ENCODE results near the gene UGGT1.

UGGT1 gene

DNA sequence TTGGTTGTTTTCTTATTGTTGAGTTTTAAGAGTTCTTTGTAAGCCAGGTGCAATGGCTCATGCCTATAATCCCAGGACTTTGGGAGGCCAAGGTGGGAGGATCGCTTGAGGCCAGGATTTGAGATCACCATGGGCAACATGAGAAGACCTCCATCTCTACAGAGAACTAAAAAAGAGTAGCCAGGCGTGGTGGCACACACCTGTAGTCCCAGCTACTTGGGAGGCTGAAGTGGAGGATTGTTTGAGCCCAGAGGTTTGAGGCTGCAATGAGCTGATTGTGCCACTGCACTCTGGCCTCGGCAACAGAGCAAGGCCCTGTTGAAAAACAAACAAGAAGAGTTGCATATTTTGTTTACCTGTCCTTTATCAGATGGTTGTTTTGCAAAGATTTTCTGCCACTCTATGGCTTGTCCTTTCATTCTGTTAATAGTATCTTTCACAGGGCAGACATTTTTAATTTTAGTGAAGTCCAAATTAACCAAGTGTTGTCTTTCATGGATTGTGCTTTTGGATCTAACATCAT is 46.2 kb downstream of the UGGT1 start:
- H3K9ac ChIP-seq (ENCODE audit: low read length), result no peak overlapping the region
- peaks cover 5% of the 10 kb centered on the region for H3K36me3 ChIP-seq (ENCODE audit: control insufficient read depth, insufficient read depth, low read length)
- H3K27me3 ChIP-seq (ENCODE audit: control insufficient read depth, insufficient read depth, low read length), result no peaks in the 10 kb centered on the region
- H3K9me3 ChIP-seq (ENCODE audit: control insufficient read depth, low read length), result no peaks in the 10 kb centered on the region
- H3K4me1 ChIP-seq (ENCODE audit: control insufficient read depth, insufficient read depth, low read length), result no peaks in the 10 kb centered on the region
- H3K4me3 ChIP-seq (ENCODE audit: low read length), result no peak overlapping the region

DNA sequence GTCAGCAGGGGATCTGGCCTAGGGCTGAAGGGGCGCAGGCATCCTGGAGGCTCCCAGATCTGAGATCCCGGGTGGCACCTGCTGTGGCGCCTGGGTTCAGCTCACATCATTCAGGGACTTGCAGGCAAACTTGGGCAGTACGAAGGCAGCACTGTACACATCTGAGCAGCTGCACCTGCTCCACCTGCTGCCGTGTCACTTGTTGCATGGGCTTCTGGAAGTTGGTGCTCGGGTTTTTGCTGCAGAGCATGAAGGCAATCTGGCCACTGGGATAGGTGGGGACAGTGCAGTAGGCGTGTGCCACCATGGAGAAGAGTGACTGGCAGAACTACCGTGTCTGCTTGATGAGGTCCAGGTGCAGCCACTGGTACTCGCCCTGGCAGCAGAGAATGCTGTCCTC is 48.6 kb downstream of the UGGT1 start:
- Histone ChIP-seq H3K9ac (ENCODE audit: low read length) (no peak overlapping the region), H3K4me1 (ENCODE audit: control insufficient read depth, insufficient read depth, low read length) (no peaks in the 10 kb centered on the region), H3K4me3 (ENCODE audit: low read length) (no peak overlapping the region), H3K27me3 (ENCODE audit: control insufficient read depth, insufficient read depth, low read length) (no peaks in the 10 kb centered on the region), H3K9me3 (ENCODE audit: control insufficient read depth, low read length) (no peaks in the 10 kb centered on the region), H3K36me3 (ENCODE audit: control insufficient read depth, insufficient read depth, low read length) (peaks cover 5% of the 10 kb centered on the region)

DNA sequence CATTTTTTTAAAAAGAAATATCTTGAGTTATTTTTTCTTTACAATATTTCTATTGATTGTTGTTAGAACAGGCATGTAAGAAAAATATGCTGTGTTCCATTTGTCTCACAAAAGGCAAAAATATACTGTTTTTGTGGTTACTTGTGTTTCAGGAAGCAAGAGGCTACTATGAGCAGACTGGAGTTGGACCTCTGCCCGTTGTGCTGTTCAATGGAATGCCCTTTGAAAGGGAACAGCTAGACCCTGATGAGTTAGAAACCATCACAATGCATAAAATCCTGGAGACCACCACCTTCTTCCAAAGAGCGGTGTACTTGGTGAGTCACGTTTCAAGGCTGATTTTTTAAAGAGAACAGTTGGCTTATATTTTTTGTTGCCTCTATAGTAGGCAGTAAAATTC is 54.7 kb downstream of the UGGT1 start:
- no peaks in the 10 kb centered on the region for H3K36me3 ChIP-seq (ENCODE audit: control insufficient read depth, insufficient read depth, low read length)
- H3K9me3 ChIP-seq (ENCODE audit: control insufficient read depth, low read length), result no peaks in the 10 kb centered on the region
- H3K4me3 ChIP-seq (ENCODE audit: low read length), result no peak overlapping the region
- no peaks in the 10 kb centered on the region for H3K4me1 ChIP-seq (ENCODE audit: control insufficient read depth, insufficient read depth, low read length)
- no peaks in the 10 kb centered on the region for H3K27me3 ChIP-seq (ENCODE audit: control insufficient read depth, insufficient read depth, low read length)
- no peak overlapping the region for H3K9ac ChIP-seq (ENCODE audit: low read length)

DNA sequence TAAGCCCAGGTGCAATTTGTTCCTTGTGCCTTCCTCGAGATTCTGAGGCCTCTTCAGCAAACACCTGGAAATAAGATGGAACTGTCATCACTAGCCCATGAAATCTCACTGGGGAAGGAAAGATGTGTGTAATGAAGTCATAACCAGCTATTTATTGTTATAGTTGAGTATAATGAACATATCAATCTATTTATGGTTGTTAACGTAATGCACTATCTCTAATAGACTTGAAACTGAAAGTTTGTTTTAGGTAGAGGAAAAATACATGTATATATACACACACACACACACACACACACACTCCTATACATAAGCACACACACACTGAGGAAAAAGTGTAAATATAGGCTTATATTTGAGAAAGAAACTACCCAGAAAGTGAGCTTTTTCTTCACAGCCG is 62.8 kb downstream of the UGGT1 start:
- no peak overlapping the region for H3K4me3 ChIP-seq (ENCODE audit: low read length)
- H3K4me1 ChIP-seq (ENCODE audit: control insufficient read depth, insufficient read depth, low read length), result no peaks in the 10 kb centered on the region
- no peak overlapping the region for H3K9ac ChIP-seq (ENCODE audit: low read length)
- H3K36me3 ChIP-seq (ENCODE audit: control insufficient read depth, insufficient read depth, low read length), result no peaks in the 10 kb centered on the region
- H3K9me3 ChIP-seq (ENCODE audit: control insufficient read depth, low read length), result no peaks in the 10 kb centered on the region
- H3K27me3 ChIP-seq (ENCODE audit: control insufficient read depth, insufficient read depth, low read length), result no peaks in the 10 kb centered on the region

DNA sequence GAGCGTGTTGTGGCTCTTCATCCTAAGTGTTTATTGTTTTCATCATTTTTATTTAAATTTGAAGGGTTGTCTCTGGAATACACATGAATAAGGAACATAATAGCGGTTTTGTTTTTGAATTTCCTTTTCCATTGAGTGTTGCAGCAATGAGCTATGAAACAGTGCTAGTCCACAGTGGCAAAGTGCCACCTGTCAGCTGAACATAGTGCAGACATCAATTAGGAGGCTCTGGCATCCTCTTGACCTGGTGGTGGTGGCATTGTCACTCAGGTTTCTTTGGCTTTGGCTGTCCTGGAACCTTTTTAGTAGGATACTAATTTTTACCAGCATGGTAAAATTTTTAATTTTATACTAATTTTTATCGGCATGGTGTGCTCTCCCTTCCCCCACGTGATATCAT is 63.2 kb downstream of the UGGT1 start:
- Histone ChIP-seq H3K36me3 (ENCODE audit: control insufficient read depth, insufficient read depth, low read length) (no peaks in the 10 kb centered on the region), H3K4me3 (ENCODE audit: low read length) (no peak overlapping the region), H3K9me3 (ENCODE audit: control insufficient read depth, low read length) (no peaks in the 10 kb centered on the region), H3K27me3 (ENCODE audit: control insufficient read depth, insufficient read depth, low read length) (no peaks in the 10 kb centered on the region), H3K4me1 (ENCODE audit: control insufficient read depth, insufficient read depth, low read length) (no peaks in the 10 kb centered on the region), H3K9ac (ENCODE audit: low read length) (no peak overlapping the region)

DNA sequence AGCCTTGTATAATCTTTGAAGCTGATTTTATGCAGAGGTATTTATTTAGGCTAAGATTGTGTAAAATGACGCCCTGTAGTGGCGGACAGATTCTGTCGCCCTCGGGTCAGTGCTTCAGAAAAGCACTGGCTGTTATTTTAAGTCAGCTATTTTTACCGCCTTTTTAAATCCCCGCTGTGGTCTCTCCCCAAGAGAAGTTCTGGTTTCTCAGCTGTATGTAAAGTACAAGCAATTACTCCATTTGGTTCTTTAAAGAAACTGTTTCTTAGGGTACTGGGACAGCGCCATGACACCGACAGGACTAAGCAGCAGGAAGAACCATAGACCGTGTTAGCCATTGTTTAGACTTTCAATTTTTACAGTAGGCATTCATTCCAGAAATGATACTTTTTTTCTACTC is 65.0 kb downstream of the UGGT1 start:
- Histone ChIP-seq H3K36me3 (ENCODE audit: control insufficient read depth, insufficient read depth, low read length) (peaks cover 7% of the 10 kb centered on the region), H3K9me3 (ENCODE audit: control insufficient read depth, low read length) (no peaks in the 10 kb centered on the region), H3K9ac (ENCODE audit: low read length) (no peak overlapping the region), H3K27me3 (ENCODE audit: control insufficient read depth, insufficient read depth, low read length) (no peaks in the 10 kb centered on the region), H3K4me3 (ENCODE audit: low read length) (no peak overlapping the region), H3K4me1 (ENCODE audit: control insufficient read depth, insufficient read depth, low read length) (no peaks in the 10 kb centered on the region)

DNA sequence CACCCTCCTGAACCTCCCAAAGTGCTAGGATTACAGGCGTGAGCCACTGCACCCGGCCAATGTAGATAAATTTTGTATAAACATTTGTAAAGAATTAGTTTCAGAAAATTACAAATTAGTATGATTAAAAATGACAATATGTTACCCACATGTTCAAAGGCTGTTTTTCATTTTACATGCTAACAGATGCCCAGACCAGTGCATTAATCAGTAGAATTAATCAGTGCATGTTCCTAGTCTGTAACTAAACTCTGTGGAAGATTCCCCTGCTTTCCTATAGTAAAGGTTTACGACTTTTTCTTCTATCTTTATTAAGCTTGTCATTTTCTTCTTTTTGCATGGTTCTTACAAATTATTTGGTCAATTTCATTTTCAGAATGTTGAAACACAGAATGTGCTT is 65.8 kb downstream of the UGGT1 start:
- Histone ChIP-seq H3K27me3 (ENCODE audit: control insufficient read depth, insufficient read depth, low read length) (no peaks in the 10 kb centered on the region), H3K9me3 (ENCODE audit: control insufficient read depth, low read length) (no peaks in the 10 kb centered on the region), H3K4me3 (ENCODE audit: low read length) (no peak overlapping the region), H3K4me1 (ENCODE audit: control insufficient read depth, insufficient read depth, low read length) (no peaks in the 10 kb centered on the region), H3K9ac (ENCODE audit: low read length) (no peak overlapping the region), H3K36me3 (ENCODE audit: control insufficient read depth, insufficient read depth, low read length) (peaks cover 7% of the 10 kb centered on the region)

DNA sequence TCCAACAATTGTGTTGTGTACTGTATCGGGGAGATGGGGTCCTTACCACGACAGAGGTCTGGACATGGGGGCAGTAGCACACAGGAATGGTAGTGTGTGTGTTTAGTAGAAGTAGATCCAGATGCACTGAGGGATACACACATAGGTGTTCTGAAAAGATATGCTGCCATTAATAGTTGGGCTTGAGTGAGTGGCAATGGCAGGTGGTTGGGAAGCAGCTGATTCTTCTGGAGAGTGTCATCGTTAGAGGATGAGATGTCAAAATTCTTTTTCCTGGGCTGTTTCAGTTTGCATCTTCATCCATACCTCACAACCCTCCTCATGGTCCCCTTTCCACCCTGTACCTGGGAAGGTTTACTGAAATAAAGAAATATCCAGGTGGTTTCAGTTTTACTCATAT is 66.6 kb downstream of the UGGT1 start:
- Histone ChIP-seq H3K27me3 (ENCODE audit: control insufficient read depth, insufficient read depth, low read length) (no peaks in the 10 kb centered on the region), H3K4me3 (ENCODE audit: low read length) (no peak overlapping the region), H3K9ac (ENCODE audit: low read length) (no peak overlapping the region), H3K4me1 (ENCODE audit: control insufficient read depth, insufficient read depth, low read length) (no peaks in the 10 kb centered on the region), H3K9me3 (ENCODE audit: control insufficient read depth, low read length) (no peaks in the 10 kb centered on the region), H3K36me3 (ENCODE audit: control insufficient read depth, insufficient read depth, low read length) (peaks cover 7% of the 10 kb centered on the region)

DNA sequence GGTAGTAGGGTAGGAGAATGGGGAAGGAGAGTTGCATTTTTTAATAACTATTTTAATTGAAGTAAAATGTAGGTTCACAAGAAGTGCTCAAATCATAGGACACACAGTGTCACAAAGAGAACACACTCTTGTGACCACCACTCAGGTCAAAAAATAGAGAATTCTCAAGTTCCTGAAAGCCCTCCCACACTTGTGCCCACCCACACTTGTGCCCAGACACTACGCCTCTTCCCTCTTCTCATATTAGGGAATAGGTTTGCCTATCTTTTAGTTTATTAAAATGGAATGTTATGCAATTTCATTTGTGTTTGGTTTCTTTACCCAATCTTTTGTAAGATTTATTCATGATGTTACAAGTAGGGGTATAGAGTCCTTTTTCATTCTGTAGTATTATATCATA is 67.2 kb downstream of the UGGT1 start:
- Histone ChIP-seq H3K27me3 (ENCODE audit: control insufficient read depth, insufficient read depth, low read length) (no peaks in the 10 kb centered on the region), H3K9ac (ENCODE audit: low read length) (no peak overlapping the region), H3K9me3 (ENCODE audit: control insufficient read depth, low read length) (no peaks in the 10 kb centered on the region), H3K4me1 (ENCODE audit: control insufficient read depth, insufficient read depth, low read length) (no peaks in the 10 kb centered on the region), H3K36me3 (ENCODE audit: control insufficient read depth, insufficient read depth, low read length) (peaks cover 7% of the 10 kb centered on the region), H3K4me3 (ENCODE audit: low read length) (no peak overlapping the region)

DNA sequence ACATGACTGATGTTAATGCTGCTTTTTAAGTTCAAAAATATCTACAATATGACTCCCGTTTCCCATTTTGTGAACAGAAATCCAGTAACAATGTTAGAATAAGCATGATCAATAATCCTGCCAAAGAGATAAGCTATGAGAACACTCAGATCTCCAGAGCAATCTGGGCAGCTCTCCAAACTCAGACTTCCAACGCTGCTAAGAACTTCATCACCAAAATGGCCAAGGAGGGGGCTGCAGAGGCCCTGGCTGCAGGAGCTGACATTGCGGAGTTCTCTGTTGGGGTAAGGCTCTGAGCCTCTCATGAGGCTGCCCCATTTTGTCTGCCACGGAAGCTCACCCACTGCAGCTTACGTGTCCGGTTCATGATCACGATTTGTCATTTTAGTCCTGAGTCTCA is 68.4 kb downstream of the UGGT1 start:
- peaks cover 7% of the 10 kb centered on the region for H3K36me3 ChIP-seq (ENCODE audit: control insufficient read depth, insufficient read depth, low read length)
- H3K4me3 ChIP-seq (ENCODE audit: low read length), result no peak overlapping the region

DNA sequence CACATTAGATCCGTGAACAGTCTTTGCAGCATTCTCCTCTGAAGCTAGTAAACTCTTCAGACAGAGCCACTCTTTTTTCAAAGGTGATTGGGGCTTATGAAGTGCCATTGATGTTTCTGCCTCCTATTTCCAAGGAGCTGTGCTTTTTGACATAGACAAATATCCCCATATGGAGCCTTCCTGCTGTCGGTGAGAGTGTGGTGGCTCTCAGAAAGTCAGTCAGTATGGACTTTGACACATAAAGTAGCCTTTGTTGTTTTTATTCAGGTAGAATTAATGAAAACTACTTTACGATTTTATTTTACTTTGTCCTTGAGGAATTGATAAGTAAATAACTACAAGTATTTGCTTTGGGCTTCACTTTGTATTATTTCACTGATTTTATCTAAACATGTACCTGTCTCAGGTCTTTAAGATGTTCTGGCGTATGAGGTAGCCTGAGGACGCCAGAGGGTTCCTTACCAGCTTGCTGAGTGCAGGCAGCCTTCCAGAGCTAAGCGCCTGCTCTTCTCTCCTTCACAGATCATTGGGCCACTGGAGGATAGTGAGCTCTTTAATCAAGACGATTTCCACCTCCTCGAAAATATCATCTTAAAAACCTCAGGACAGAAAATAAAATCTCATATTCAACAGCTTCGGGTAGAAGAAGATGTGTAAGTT is 69.7 kb downstream of the UGGT1 start:
- Histone ChIP-seq H3K27me3 (ENCODE audit: control insufficient read depth, insufficient read depth, low read length) (no peaks in the 10 kb centered on the region), H3K4me1 (ENCODE audit: control insufficient read depth, insufficient read depth, low read length) (no peaks in the 10 kb centered on the region), H3K36me3 (ENCODE audit: control insufficient read depth, insufficient read depth, low read length) (peaks cover 7% of the 10 kb centered on the region), H3K9me3 (ENCODE audit: control insufficient read depth, low read length) (no peaks in the 10 kb centered on the region), H3K4me3 (ENCODE audit: low read length) (no peak overlapping the region), H3K9ac (ENCODE audit: low read length) (no peak overlapping the region)

More for the DNA sequence above, 68.4 kb downstream of the UGGT1 start:
- H3K4me1 ChIP-seq (ENCODE audit: control insufficient read depth, insufficient read depth, low read length), result no peaks in the 10 kb centered on the region
- no peaks in the 10 kb centered on the region for H3K27me3 ChIP-seq (ENCODE audit: control insufficient read depth, insufficient read depth, low read length)
- H3K9me3 ChIP-seq (ENCODE audit: control insufficient read depth, low read length), result no peaks in the 10 kb centered on the region
- H3K9ac ChIP-seq (ENCODE audit: low read length), result no peak overlapping the region

DNA sequence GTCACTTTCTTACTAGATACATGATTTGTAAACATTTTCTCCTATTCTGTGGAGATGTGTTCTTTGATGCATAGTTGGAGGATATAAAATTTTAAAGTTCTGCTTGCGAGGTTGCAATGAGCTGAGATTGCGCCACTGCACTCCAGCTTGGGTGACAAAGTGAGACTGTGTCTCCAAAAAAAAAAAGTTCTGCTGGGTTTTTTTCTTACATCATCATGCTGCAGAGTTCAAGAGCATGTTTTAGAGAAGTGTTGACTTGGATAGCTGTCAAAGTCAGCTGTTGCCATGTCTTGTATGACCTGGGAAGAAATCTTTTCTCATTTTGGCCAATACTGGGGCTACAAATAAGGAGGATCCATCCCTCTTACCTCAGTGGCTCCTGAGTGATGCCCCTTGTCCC is 71.3 kb downstream of the UGGT1 start:
- Histone ChIP-seq H3K9ac (ENCODE audit: low read length) (no peak overlapping the region), H3K27me3 (ENCODE audit: control insufficient read depth, insufficient read depth, low read length) (no peaks in the 10 kb centered on the region), H3K36me3 (ENCODE audit: control insufficient read depth, insufficient read depth, low read length) (peaks cover 12% of the 10 kb centered on the region), H3K9me3 (ENCODE audit: control insufficient read depth, low read length) (no peaks in the 10 kb centered on the region), H3K4me3 (ENCODE audit: low read length) (no peak overlapping the region), H3K4me1 (ENCODE audit: control insufficient read depth, insufficient read depth, low read length) (no peaks in the 10 kb centered on the region)

DNA sequence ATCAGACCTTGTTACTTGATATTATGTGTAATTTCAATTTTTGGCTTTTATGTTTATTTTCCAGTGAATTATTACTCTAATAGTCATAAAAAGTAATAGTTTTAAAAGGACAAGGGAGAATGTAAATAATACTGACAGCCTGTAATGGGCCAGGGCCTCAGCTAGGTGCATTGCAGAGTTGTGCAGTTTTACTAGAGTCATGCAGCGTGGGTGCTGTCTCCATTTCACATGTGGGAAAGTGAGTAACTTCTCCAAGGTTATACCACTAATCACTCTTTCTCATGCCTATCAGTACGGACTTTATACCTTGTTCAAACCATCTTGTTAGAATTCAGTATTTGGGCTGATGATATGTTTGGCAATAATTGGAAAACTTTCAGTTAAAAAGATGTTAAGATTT is 73.3 kb downstream of the UGGT1 start:
- Histone ChIP-seq H3K4me3 (ENCODE audit: low read length) (no peak overlapping the region), H3K9ac (ENCODE audit: low read length) (no peak overlapping the region), H3K36me3 (ENCODE audit: control insufficient read depth, insufficient read depth, low read length) (peaks cover 12% of the 10 kb centered on the region), H3K27me3 (ENCODE audit: control insufficient read depth, insufficient read depth, low read length) (no peaks in the 10 kb centered on the region), H3K9me3 (ENCODE audit: control insufficient read depth, low read length) (no peaks in the 10 kb centered on the region), H3K4me1 (ENCODE audit: control insufficient read depth, insufficient read depth, low read length) (no peaks in the 10 kb centered on the region)
